WTC11 (cell line): ENCODE results near the gene BICDL2. TPM values are rescaled to one million over a fixed set of nuclear protein-coding genes. Genes with fewer than 3 reads are reported as not detected.
A peak's percentile ranks its signal among the peaks of the same experiment; 100 is the strongest.

Experiments
- ATAC-seq: fragments of 200-7000 bp; cut with Tn5 transposase; 2 replicates; pipeline ENCODE4 v1.10.0; 2021; ENCODE audit warnings: mild to moderate bottlenecking, moderate library complexity
- CTCF ChIA-PET: fragments of 300-600 bp; sonication (Branson Sonifier 250); formaldehyde crosslinking; loops from one replicate; lab custom pipeline; 2021; ENCODE audit warnings: antibody characterized with exemption; lab: Charles Lee
- POLR2A ChIA-PET: fragments of 350-600 bp; sonication (Branson Sonifier 250); formaldehyde crosslinking; loops from one replicate; lab custom pipeline; 2021; ENCODE audit warnings: antibody characterized with exemption; lab: Charles Lee
- DNase-seq: peaks from one replicate; pipeline ENCODE4 v3.0.0; 2021; ENCODE audit warnings: low spot score
- H3K27ac Mint-ChIP-seq: 2 replicates; pipeline ENCODE4 v1.8.0; 2021; ENCODE audit warnings: mixed read lengths
- H3K27me3 Mint-ChIP-seq: 2 replicates; pipeline ENCODE4 v1.8.0; 2021; ENCODE audit warnings: low read depth, mild to moderate bottlenecking, moderate library complexity, mixed read lengths
- H3K36me3 Mint-ChIP-seq: 2 replicates; pipeline ENCODE4 v1.8.0; 2021; ENCODE audit warnings: mixed read lengths
- H3K4me1 Mint-ChIP-seq: 2 replicates; pipeline ENCODE4 v1.8.0; 2022; ENCODE audit warnings: mixed read lengths
- H3K4me3 Mint-ChIP-seq: 2 replicates; pipeline ENCODE4 v1.8.0; 2021; ENCODE audit warnings: mild to moderate bottlenecking, moderate library complexity, mixed read lengths
- H3K9me3 Mint-ChIP-seq: 2 replicates; pipeline ENCODE4 v1.8.0; 2021; ENCODE audit warnings: mixed read lengths
- CBFB ChIP-seq: sonication (generic); formaldehyde crosslinking; IDR thresholded peaks from 2 replicates; pipeline ENCODE4 v1.8.1; 2022; ENCODE audit warnings: mild to moderate bottlenecking, low read depth, missing genetic modification reagents
- CDX4 ChIP-seq: fragments of 250-450 bp; sonication (Bioruptor Pico); IDR thresholded peaks from 2 replicates; pipeline ENCODE4 v1.9.0; 2021; ENCODE audit warnings: moderate library complexity, mild to moderate bottlenecking, inconsistent platforms, borderline replicate concordance
- CREM ChIP-seq: sonication (generic); formaldehyde crosslinking; IDR thresholded peaks from 2 replicates; pipeline ENCODE4 v1.8.1; 2022; ENCODE audit warnings: mild to moderate bottlenecking, missing genetic modification reagents, moderate library complexity
- E2F1 ChIP-seq: sonication (generic); formaldehyde crosslinking; IDR thresholded peaks from 2 replicates; pipeline ENCODE4 v1.8.0; 2022; ENCODE audit warnings: mild to moderate bottlenecking, missing genetic modification reagents
- E2F4 ChIP-seq: sonication (generic); formaldehyde crosslinking; IDR thresholded peaks from 2 replicates; pipeline ENCODE4 v1.8.1; 2022; ENCODE audit warnings: low read depth, mild to moderate bottlenecking, moderate library complexity, missing genetic modification reagents, borderline replicate concordance
- ELF4 ChIP-seq: sonication (generic); formaldehyde crosslinking; IDR thresholded peaks from 2 replicates; pipeline ENCODE4 v1.8.1; 2022; ENCODE audit warnings: low read depth, mild to moderate bottlenecking, moderate library complexity, missing genetic modification reagents
- ESRRA ChIP-seq: sonication (generic); formaldehyde crosslinking; IDR thresholded peaks from 2 replicates; pipeline ENCODE4 v1.8.1; 2022; ENCODE audit warnings: mild to moderate bottlenecking, missing genetic modification reagents, borderline replicate concordance
- ETV6 ChIP-seq: sonication (generic); formaldehyde crosslinking; IDR thresholded peaks from 2 replicates; pipeline ENCODE4 v1.8.1; 2022; ENCODE audit warnings: mild to moderate bottlenecking, missing genetic modification reagents
- FOXK1 ChIP-seq: sonication (generic); formaldehyde crosslinking; IDR thresholded peaks from 2 replicates; pipeline ENCODE4 v1.8.0; 2022; ENCODE audit warnings: mild to moderate bottlenecking, moderate library complexity, missing genetic modification reagents
- GTF2I ChIP-seq: fragments of 250-450 bp; sonication (Bioruptor Pico); conservative IDR thresholded peaks from 2 replicates; pipeline ENCODE4 v1.4.0; 2021; ENCODE audit warnings: mild to moderate bottlenecking
- MYBL2 ChIP-seq: sonication (generic); formaldehyde crosslinking; IDR thresholded peaks from 2 replicates; pipeline ENCODE4 v1.8.1; 2023; ENCODE audit warnings: mild to moderate bottlenecking, moderate library complexity, missing genetic modification reagents
- NFATC4 ChIP-seq: fragments of 250-450 bp; sonication (Bioruptor Pico); IDR thresholded peaks from 2 replicates; pipeline ENCODE4 v1.9.0; 2021; ENCODE audit warnings: mild to moderate bottlenecking
- NFYB ChIP-seq: sonication (generic); formaldehyde crosslinking; conservative IDR thresholded peaks from 2 replicates; pipeline ENCODE4 v1.8.0; 2022; ENCODE audit warnings: low read depth, missing genetic modification reagents
- NR1H2 ChIP-seq: sonication (generic); formaldehyde crosslinking; IDR thresholded peaks from 2 replicates; pipeline ENCODE4 v1.9.0; 2021; ENCODE audit warnings: mild to moderate bottlenecking, moderate library complexity, missing genetic modification reagents
- RORB ChIP-seq: fragments of 250-450 bp; sonication (Bioruptor Pico); IDR thresholded peaks from 2 replicates; pipeline ENCODE4 v1.9.0; 2021; ENCODE audit warnings: mild to moderate bottlenecking
- SOX15 ChIP-seq: fragments of 250-450 bp; sonication (Bioruptor Pico); IDR thresholded peaks from 2 replicates; pipeline ENCODE4 v1.9.0; 2021; ENCODE audit warnings: mild to moderate bottlenecking
- TEAD4 ChIP-seq: sonication (generic); formaldehyde crosslinking; IDR thresholded peaks from 2 replicates; pipeline ENCODE4 v1.8.0; 2022; ENCODE audit warnings: mild to moderate bottlenecking, missing genetic modification reagents
- ZNF281 ChIP-seq: sonication (generic); formaldehyde crosslinking; IDR thresholded peaks from 2 replicates; pipeline ENCODE4 v1.8.0; 2023; ENCODE audit warnings: mild to moderate bottlenecking, missing genetic modification reagents
- ZNF416 ChIP-seq: fragments of 250-450 bp; sonication (Bioruptor Pico); IDR thresholded peaks from 2 replicates; pipeline ENCODE4 v1.9.0; 2021; ENCODE audit warnings: mild to moderate bottlenecking, inconsistent platforms
- ZNF512 ChIP-seq: sonication (generic); formaldehyde crosslinking; IDR thresholded peaks from 2 replicates; pipeline ENCODE4 v1.8.1; 2022; ENCODE audit warnings: missing genetic modification reagents, borderline replicate concordance
- ZSCAN18 ChIP-seq: fragments of 250-450 bp; sonication (Bioruptor Pico); IDR thresholded peaks from 2 replicates; pipeline ENCODE4 v2.1.2; 2022; ENCODE audit warnings: mild to moderate bottlenecking, moderate library complexity
- total RNA-seq: library from RNA; stranded (reverse); gene quantifications from 3 replicates; pipeline ENCODE4 v1.2.3, GENCODE V29; 2021

Gene BICDL2
- total RNA-seq, 1 experiment from 2014 or later, result 28.2 TPM

- TF ChIP-seq E2F1 (CRISPR knock-in tag) (no peak), ELF4 (no peak), GTF2I (CRISPR knock-in tag) (peak; percentile 74)
- TF ChIP-seq, all 79 proteins: peak for 6
Measured at GRCh38 chr16:3036726-3037315, at the start of gene BICDL2 (continued).

- H3K27ac Mint-ChIP-seq, result peak overlapping the region; percentile 61
- DNase-seq (no peak), ATAC-seq (no peak)
- H3K4me1 Mint-ChIP-seq, result peaks cover 21% of the 10 kb centered on the region
- no peaks in the 10 kb centered on the region for H3K27me3 Mint-ChIP-seq
- no peak overlapping the region for H3K4me3 Mint-ChIP-seq
- H3K9me3 Mint-ChIP-seq, result peaks cover 2% of the 10 kb centered on the region; the same call in 1 of the 2 replicates
- POLR2A ChIA-PET, result interaction anchor here (1.9 kb wide), 1 partner anchor 26 kb away, joined by 5 read pairs; no protein-coding TSS in a partner anchor
- TF ChIP-seq ZNF416 (no peak), RORB (CRISPR knock-in tag) (no peak), NFYB (CRISPR knock-in tag) (no peak), SOX15 (no peak), CDX4 (no peak), TEAD4 (no peak), ZNF512 (no peak), CBFB (CRISPR knock-in tag) (no peak), CREM (CRISPR knock-in tag) (no peak), MYBL2 (CRISPR knock-in tag) (no peak), ETV6 (no peak), ESRRA (CRISPR knock-in tag) (no peak)
- peaks cover 20% of the 10 kb centered on the region for H3K36me3 Mint-ChIP-seq
- CTCF ChIA-PET, result interaction anchor here (1.3 to 5.2 kb wide), 3 partner anchors 10 to 54 kb away, joined by 3 to 52 read pairs (median 6); no protein-coding TSS in a partner anchor
Measured at GRCh38 chr16:3085868-3086595, 49.3 kb upstream of the BICDL2 start.

- H3K9me3 Mint-ChIP-seq, result peaks cover 5% of the 10 kb centered on the region; the same call in 1 of the 2 replicates
- no peak overlapping the region for H3K4me3 Mint-ChIP-seq
- H3K4me1 Mint-ChIP-seq, result peaks cover 24% of the 10 kb centered on the region
- ATAC-seq (no peak), DNase-seq (no peak)
- H3K27me3 Mint-ChIP-seq, result no peaks in the 10 kb centered on the region
- CTCF ChIA-PET, result interaction anchor here (1.3 to 5.2 kb wide), 2 partner anchors 26 to 54 kb away, joined by 3 to 52 read pairs; no protein-coding TSS in a partner anchor
- H3K27ac Mint-ChIP-seq, result peak overlapping the region; percentile 18; the same call in 1 of the 2 replicates
- peaks cover 14% of the 10 kb centered on the region for H3K36me3 Mint-ChIP-seq
- POLR2A ChIA-PET, result no interaction called here
- TF ChIP-seq E2F4 (CRISPR knock-in tag) (no peak), ZSCAN18 (CRISPR knock-in tag) (no peak), ZNF281 (CRISPR knock-in tag) (no peak), NR1H2 (no peak), NFATC4 (CRISPR knock-in tag) (no peak), FOXK1 (CRISPR knock-in tag) (no peak), SOX15 (no peak), TEAD4 (no peak), CBFB (CRISPR knock-in tag) (no peak), ZNF416 (no peak)
Measured at GRCh38 chr16:3084969-3085670, 48.4 kb upstream of the BICDL2 start.
